Spinal cord (tissue), 10 donors: ENCODE results near the gene FRAT1. TPM values are rescaled to one million over a fixed set of nuclear protein-coding genes. Genes with fewer than 3 reads are reported as not detected.
"Not testable (repeated sequence)": the region's sequence is repeated elsewhere in the genome, so short reads cannot be mapped to it uniquely, and the experiment has no call there.

Experiments used
- DNase-seq, 6 donors: peaks; one replicate each; pipeline versions ENCODE4 v3.0.0 to v3.0.0-alpha.2; 2013 to 2015; ENCODE audit warnings: low spot score in 6 of 6, low read depth in 4 of 6
- H3K27ac ChIP-seq: one replicate; pipeline ENCODE4 v1.5.1; 2013; ENCODE audit warnings: low read depth, low read length, control low read depth
- H3K27me3 ChIP-seq: one replicate; pipeline ENCODE4 v1.6.1; 2013; ENCODE audit warnings: low read length; ENCODE audit not compliant: control insufficient read depth, insufficient read depth
- H3K36me3 ChIP-seq: one replicate; pipeline ENCODE4 v1.6.1; 2013; ENCODE audit warnings: low read length; ENCODE audit not compliant: control insufficient read depth, insufficient read depth
- H3K4me1 ChIP-seq: one replicate; pipeline ENCODE4 v1.6.1; 2013; ENCODE audit warnings: low read length; ENCODE audit not compliant: control insufficient read depth, insufficient read depth
- H3K4me3 ChIP-seq: one replicate; pipeline ENCODE4 v1.5.1; 2013; ENCODE audit warnings: low read depth, low read length, control low read depth
- H3K9me3 ChIP-seq: one replicate; pipeline ENCODE4 v1.6.1; 2013; ENCODE audit warnings: low read length; ENCODE audit not compliant: control insufficient read depth, insufficient read depth
- WGBS: methylation state at CpG from one replicate; pipeline ENCODE4 v1.1.5; 2013; ENCODE audit warnings: missing lambda C conversion rate; ENCODE audit not compliant: insufficient coverage; 5-methylcytosine and 5-hydroxymethylcytosine counted together
- long read RNA-seq, 4 donors: transcript quantifications; one replicate each; lab custom pipeline, GENCODE V29; 2026
- polyA plus RNA-seq, 2 donors: library from polyadenylated mRNA; unstranded; fragments of 120-200 nt; gene quantifications; one replicate each; pipeline ENCODE4 v1.2.1, GENCODE V29; 2013; ENCODE audit not compliant: insufficient read length in 2 of 2
- total RNA-seq, 2 donors: library from RNA; depleted of rRNA in 1 of 2; stranded (reverse); fragments of 120-200 nt in 1 of 2; fragments of >200 nt in 1 of 2; gene quantifications; one replicate each; pipeline versions ENCODE4 v1.2.3 to v1.2.4, GENCODE V29; 2013 to 2014
- donor health status: healthy.

Gene FRAT1
- 1 to 10 TPM; 2.6 to 3.0 TPM for total RNA-seq
- 1 to 10 TPM; 7.3 to 8.1 TPM for polyA plus RNA-seq
- long read RNA-seq, donor 1, transcript FRAT1-201 (1 exons, 2,649 nt) = major isoform, 11 of 12 reads
- long read RNA-seq, donor 1, partial matches to known transcripts = 0 of 12 reads
- long read RNA-seq, donor 1, other reads (novel, unspliced or antisense) = 0 of 12 reads
- long read RNA-seq, donor 2, partial matches to known transcripts = 0 of 4 reads
- long read RNA-seq, donor 2, other reads (novel, unspliced or antisense) = 0 of 4 reads
- long read RNA-seq, donor 3, partial matches to known transcripts = 0 of 1 reads
- long read RNA-seq, donor 3, other reads (novel, unspliced or antisense) = 0 of 1 reads
- long read RNA-seq, donor 4, transcript FRAT1-201 (1 exons, 2,649 nt) = major isoform, 10 of 10 reads
- long read RNA-seq, donor 4, partial matches to known transcripts = 0 of 10 reads
- long read RNA-seq, donor 4, other reads (novel, unspliced or antisense) = 0 of 10 reads

GRCh38 chr10:97318772-97319651 is at the start of gene FRAT1:
FRAT1 (plus strand) TSS chr10:97319271; CDS start chr10:97319454, 183 bp downstream.
- no peaks in the 10 kb centered on the region for H3K9me3 ChIP-seq
- H3K4me1 ChIP-seq = peaks cover 29% of the 10 kb centered on the region
- H3K36me3 ChIP-seq = no peaks in the 10 kb centered on the region
- WGBS = 0% methylated on average over 76 of the region's 79 CpGs
- peak within 1 kb of the TSS; percentile 82 for H3K4me3 ChIP-seq
- peak in 4 of 6 donors; percentile 80 to 96 (median 90) for DNase-seq
- H3K27ac ChIP-seq = peak within 1 kb of the TSS; percentile 98
- peaks cover 2% of the 10 kb centered on the region for H3K27me3 ChIP-seq

GRCh38 chr10:97270523-97271154 is 48.4 kb upstream of the FRAT1 start:
- peak in 1 of 6 donors; percentile 28 for DNase-seq
- H3K36me3 ChIP-seq = no peaks in the 10 kb centered on the region
- no peaks in the 10 kb centered on the region for H3K27me3 ChIP-seq
- H3K9me3 ChIP-seq = no peaks in the 10 kb centered on the region
- no peaks in the 10 kb centered on the region for H3K4me1 ChIP-seq
- peak overlapping the region; percentile 64 for H3K27ac ChIP-seq
- peak overlapping the region; percentile 35 for H3K4me3 ChIP-seq
- WGBS = no CpG with 5 or more reads among the region's 3 CpGs

GRCh38 chr10:97273700-97274099 is 45.4 kb upstream of the FRAT1 start:
- Histone ChIP-seq H3K36me3 (no peaks in the 10 kb centered on the region), H3K4me3 (no peak overlapping the region), H3K9me3 (no peaks in the 10 kb centered on the region), H3K4me1 (no peaks in the 10 kb centered on the region), H3K27me3 (no peaks in the 10 kb centered on the region), H3K27ac (no peak overlapping the region)
- no peak for DNase-seq
- WGBS = no CpG with 5 or more reads among the region's 3 CpGs

- DNase-seq = no peak
- no peaks in the 10 kb centered on the region for H3K27me3 ChIP-seq
- no peaks in the 10 kb centered on the region for H3K9me3 ChIP-seq
- no peak overlapping the region for H3K27ac ChIP-seq
- H3K36me3 ChIP-seq = no peaks in the 10 kb centered on the region
- 72% methylated on average over 2 of the region's 9 CpGs for WGBS
- no peaks in the 10 kb centered on the region for H3K4me1 ChIP-seq
- H3K4me3 ChIP-seq = no peak overlapping the region
Measured at GRCh38 chr10:97274828-97275227, 44.2 kb upstream of the FRAT1 start.

GRCh38 chr10:97277551-97277950 is 41.5 kb upstream of the FRAT1 start:
- no peaks in the 10 kb centered on the region for H3K27me3 ChIP-seq
- no peak overlapping the region for H3K27ac ChIP-seq
- H3K4me1 ChIP-seq = no peaks in the 10 kb centered on the region
- H3K9me3 ChIP-seq = no peaks in the 10 kb centered on the region
- no peak overlapping the region for H3K4me3 ChIP-seq
- DNase-seq = peak in 1 of 6 donors; percentile 32
- WGBS = no CpG with 5 or more reads among the region's 1 CpG
- H3K36me3 ChIP-seq = no peaks in the 10 kb centered on the region

- H3K4me3 ChIP-seq = no peak overlapping the region
- no peaks in the 10 kb centered on the region for H3K9me3 ChIP-seq
- H3K4me1 ChIP-seq = no peaks in the 10 kb centered on the region
- no peaks in the 10 kb centered on the region for H3K36me3 ChIP-seq
- DNase-seq = peak in 4 of 6 donors; percentile 39 to 93 (median 68)
- no peaks in the 10 kb centered on the region for H3K27me3 ChIP-seq
- peak overlapping the region; percentile 57 for H3K27ac ChIP-seq
Measured at GRCh38 chr10:97278491-97278989, 40.5 kb upstream of the FRAT1 start.

- Histone ChIP-seq H3K36me3 (no peaks in the 10 kb centered on the region), H3K4me1 (no peaks in the 10 kb centered on the region), H3K4me3 (no peak overlapping the region), H3K27ac (peak overlapping the region; percentile 57), H3K9me3 (no peaks in the 10 kb centered on the region), H3K27me3 (no peaks in the 10 kb centered on the region)
- DNase-seq = no peak
- WGBS = 91% methylated on average over 4 of the region's 9 CpGs
Measured at GRCh38 chr10:97279121-97279815, 39.8 kb upstream of the FRAT1 start.

GRCh38 chr10:97280783-97281182 is 38.3 kb upstream of the FRAT1 start:
- no peak overlapping the region for H3K27ac ChIP-seq
- no peaks in the 10 kb centered on the region for H3K4me1 ChIP-seq
- no peaks in the 10 kb centered on the region for H3K36me3 ChIP-seq
- no peaks in the 10 kb centered on the region for H3K27me3 ChIP-seq
- no peaks in the 10 kb centered on the region for H3K9me3 ChIP-seq
- 100% methylated on average over 2 of the region's 3 CpGs for WGBS
- no peak overlapping the region for H3K4me3 ChIP-seq
- no peak for DNase-seq

GRCh38 chr10:97290076-97290475 is 29.0 kb upstream of the FRAT1 start:
- DNase-seq, H3K27ac ChIP-seq, H3K36me3 ChIP-seq, H3K9me3 ChIP-seq, H3K27me3 ChIP-seq, H3K4me3 ChIP-seq, H3K4me1 ChIP-seq: not testable (repeated sequence)
- 94% methylated on average over 12 of the region's 13 CpGs for WGBS
